Progenitor cell of endocrine pancreas (in vitro differentiated cells): Measurements from ENCODE around the gene ACSF3. TPM values are rescaled to one million over a fixed set of nuclear protein-coding genes. Genes with fewer than 3 reads are reported as not detected.

Source experiments
- DNase-seq: peaks from one replicate; pipeline ENCODE4 v3.0.0; 2021; ENCODE audit warnings: low spot score; ENCODE audit not compliant: unreplicated experiment
- H3K27ac Mint-ChIP-seq: 2 replicates; pipeline ENCODE4 v1.8.0; 2021; ENCODE audit warnings: mild to moderate bottlenecking, moderate library complexity, mixed read lengths
- H3K27me3 Mint-ChIP-seq: 2 replicates; pipeline ENCODE4 v1.8.0; 2021; ENCODE audit warnings: mixed read lengths
- H3K36me3 Mint-ChIP-seq: 2 replicates; pipeline ENCODE4 v1.8.0; 2022; ENCODE audit warnings: mixed read lengths; ENCODE audit not compliant: insufficient read depth
- H3K4me1 Mint-ChIP-seq: 2 replicates; pipeline ENCODE4 v1.8.0; 2021; ENCODE audit warnings: low read depth, mixed read lengths
- H3K4me3 Mint-ChIP-seq: 2 replicates; pipeline ENCODE4 v1.8.0; 2021; ENCODE audit warnings: low read depth, mild to moderate bottlenecking, moderate library complexity, mixed read lengths
- H3K9me3 Mint-ChIP-seq: 2 replicates; pipeline ENCODE4 v1.8.0; 2021; ENCODE audit warnings: low read depth, mixed read lengths
- total RNA-seq: library from RNA; stranded (reverse); gene quantifications from 2 replicates; pipeline ENCODE4 v1.2.1, GENCODE V29; 2021
- TF ChIP-seq, protein P1 (sequence below): fragments of 200-600 bp; sonication (generic); IDR thresholded peaks from one replicate; pipeline ENCODE4 v1.5.0; 2021; ENCODE audit warnings: antibody characterized with exemption, mild to moderate bottlenecking; ENCODE audit not compliant: unreplicated experiment

ACSF3 gene
- total RNA-seq, 1 donor from 2014 or later: 31.3 TPM

GRCh38 chr16:89155184-89155679, 61.6 kb downstream of the ACSF3 start:
- H3K9me3 Mint-ChIP-seq: no peaks in the 10 kb centered on the region
- H3K4me3 Mint-ChIP-seq: no peak overlapping the region
- peaks cover 9% of the 10 kb centered on the region for H3K36me3 Mint-ChIP-seq
- H3K27ac Mint-ChIP-seq: peak overlapping the region; percentile 59
- H3K4me1 Mint-ChIP-seq: no peaks in the 10 kb centered on the region
- no peaks in the 10 kb centered on the region for H3K27me3 Mint-ChIP-seq
- TF ChIP-seq, protein P1, sequence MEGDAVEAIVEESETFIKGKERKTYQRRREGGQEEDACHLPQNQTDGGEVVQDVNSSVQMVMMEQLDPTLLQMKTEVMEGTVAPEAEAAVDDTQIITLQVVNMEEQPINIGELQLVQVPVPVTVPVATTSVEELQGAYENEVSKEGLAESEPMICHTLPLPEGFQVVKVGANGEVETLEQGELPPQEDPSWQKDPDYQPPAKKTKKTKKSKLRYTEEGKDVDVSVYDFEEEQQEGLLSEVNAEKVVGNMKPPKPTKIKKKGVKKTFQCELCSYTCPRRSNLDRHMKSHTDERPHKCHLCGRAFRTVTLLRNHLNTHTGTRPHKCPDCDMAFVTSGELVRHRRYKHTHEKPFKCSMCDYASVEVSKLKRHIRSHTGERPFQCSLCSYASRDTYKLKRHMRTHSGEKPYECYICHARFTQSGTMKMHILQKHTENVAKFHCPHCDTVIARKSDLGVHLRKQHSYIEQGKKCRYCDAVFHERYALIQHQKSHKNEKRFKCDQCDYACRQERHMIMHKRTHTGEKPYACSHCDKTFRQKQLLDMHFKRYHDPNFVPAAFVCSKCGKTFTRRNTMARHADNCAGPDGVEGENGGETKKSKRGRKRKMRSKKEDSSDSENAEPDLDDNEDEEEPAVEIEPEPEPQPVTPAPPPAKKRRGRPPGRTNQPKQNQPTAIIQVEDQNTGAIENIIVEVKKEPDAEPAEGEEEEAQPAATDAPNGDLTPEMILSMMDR: no peak
- DNase-seq: no peak

DNA sequence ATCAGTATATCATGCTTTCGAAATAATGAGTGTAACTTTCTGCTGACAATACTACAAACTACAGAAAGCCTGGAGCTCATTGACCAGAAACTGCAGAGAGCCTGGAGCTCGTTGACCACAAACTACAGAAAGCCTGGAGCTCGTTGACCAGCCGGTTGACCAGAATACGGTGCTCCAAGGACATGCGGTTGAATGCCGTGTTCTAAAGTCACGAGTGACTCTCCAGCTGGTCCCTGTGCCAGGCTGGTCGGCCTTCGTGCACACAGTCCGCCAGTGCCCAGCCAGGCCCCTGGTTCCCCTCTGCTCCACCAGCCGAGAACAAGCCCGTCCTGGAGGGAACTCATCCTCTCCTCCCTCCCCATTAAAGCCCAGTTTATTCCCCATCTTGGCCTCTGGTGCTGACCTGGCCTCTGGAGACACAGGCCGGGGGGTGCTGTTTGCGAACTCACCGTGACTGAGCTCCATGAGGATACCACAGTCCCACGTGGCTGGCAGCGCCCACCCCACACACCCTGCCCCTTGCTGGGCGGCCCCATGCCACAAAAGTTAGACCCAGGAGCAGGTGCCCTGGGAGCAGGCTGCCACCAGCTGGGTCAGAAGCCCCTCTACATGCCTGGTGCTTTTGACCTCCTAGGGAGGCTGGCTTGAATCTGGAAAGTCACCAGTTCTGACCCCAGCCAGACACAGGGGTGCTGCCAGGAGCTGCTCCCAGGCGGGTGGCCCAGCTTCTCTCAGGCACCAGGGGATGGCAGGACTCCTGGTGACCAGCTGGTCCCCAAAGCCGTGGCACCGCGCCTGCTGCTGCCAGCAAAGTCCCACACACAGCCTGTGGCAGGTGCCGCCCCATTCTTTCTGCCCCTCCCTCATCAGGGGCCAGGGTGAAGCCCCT, 62.4 kb downstream of the ACSF3 start:
- no peak overlapping the region for H3K27ac Mint-ChIP-seq
- H3K4me3 Mint-ChIP-seq: no peak overlapping the region
- no peaks in the 10 kb centered on the region for H3K9me3 Mint-ChIP-seq
- peaks cover 5% of the 10 kb centered on the region for H3K36me3 Mint-ChIP-seq
- DNase-seq: no peak
- H3K27me3 Mint-ChIP-seq: no peaks in the 10 kb centered on the region
- no peaks in the 10 kb centered on the region for H3K4me1 Mint-ChIP-seq
- TF ChIP-seq, protein P1: no peak

DNA sequence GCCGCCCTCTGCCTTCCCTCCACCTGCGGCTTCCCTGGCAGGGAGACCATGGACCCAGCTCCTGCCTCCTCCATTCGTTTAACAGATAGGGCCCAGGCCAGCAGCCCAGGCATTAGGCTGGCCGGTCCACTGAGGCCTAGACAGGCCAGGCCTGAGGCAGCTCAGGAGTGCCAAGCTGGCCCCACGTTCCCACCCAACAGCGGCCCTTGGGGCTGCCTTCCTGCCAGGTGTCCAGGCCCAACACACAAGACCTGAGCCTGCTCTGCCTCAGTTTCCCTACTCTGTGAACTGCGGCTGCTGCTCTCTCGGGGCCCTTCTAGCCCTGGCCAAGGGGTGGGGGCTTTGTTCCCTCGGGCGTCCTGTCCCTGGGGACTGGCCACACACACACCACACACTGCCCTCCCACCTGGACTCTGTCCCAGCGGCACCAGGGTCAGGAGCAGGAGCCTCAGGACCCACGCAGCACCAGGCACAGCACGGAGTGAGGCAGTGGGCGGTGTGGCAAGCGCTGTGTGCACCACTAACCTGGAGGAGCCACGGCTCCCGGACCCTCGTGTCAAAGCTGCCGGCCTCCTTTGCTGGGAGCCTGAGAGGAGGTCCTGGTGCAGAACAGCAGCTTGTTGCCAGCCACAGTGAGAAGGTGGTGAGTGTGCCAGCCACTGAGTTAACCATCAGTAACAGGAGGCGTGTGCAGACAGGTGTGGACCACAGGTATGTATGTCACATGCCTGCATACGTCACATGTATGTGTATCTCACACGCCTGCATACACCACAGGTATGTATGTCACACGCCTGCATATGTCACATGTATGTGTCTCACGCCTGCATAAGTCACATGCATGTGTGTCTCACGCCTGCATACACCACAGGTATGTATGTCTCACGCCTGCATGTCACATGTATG, 63.3 kb downstream of the ACSF3 start:
- DNase-seq: no peak

DNA sequence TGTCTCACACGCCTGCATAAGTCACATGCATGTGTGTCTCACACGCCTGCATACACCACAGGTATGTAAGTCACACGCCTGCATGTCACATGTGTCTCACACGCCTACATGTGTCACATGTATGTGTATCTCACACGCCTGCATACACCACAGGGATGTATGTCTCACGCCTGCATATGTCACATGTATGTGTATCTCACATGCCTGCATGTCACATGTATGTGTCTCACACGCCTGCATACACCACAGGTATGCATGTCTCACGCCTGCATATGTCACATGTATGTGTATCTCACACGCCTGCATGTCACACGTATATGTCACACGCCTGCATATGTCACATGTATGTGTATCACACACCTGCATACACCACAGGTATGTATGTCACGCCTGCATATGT, 64.1 kb downstream of the ACSF3 start:
- TF ChIP-seq, protein P1: no peak
- no peaks in the 10 kb centered on the region for H3K36me3 Mint-ChIP-seq
- H3K27me3 Mint-ChIP-seq: peaks cover 5% of the 10 kb centered on the region
- no peak overlapping the region for H3K4me3 Mint-ChIP-seq
- no peaks in the 10 kb centered on the region for H3K9me3 Mint-ChIP-seq
- H3K4me1 Mint-ChIP-seq: no peaks in the 10 kb centered on the region
- H3K27ac Mint-ChIP-seq: no peak overlapping the region
- no peak for DNase-seq

More for the DNA sequence above, 63.3 kb downstream of the ACSF3 start:
- Mint-ChIP-seq H3K27me3 (peaks cover 3% of the 10 kb centered on the region), H3K36me3 (no peaks in the 10 kb centered on the region), H3K9me3 (no peaks in the 10 kb centered on the region), H3K4me3 (no peak overlapping the region), H3K4me1 (no peaks in the 10 kb centered on the region), H3K27ac (no peak overlapping the region)
- TF ChIP-seq, protein P1: no peak
